Measurements from ENCODE around the gene SPOPL. TPM values are rescaled to one million over a fixed set of nuclear protein-coding genes. Genes with fewer than 3 reads are reported as not detected.

The SPOPL gene
- polyA plus RNA-seq, 1 of the 3 experiments (the other 2 are of a cell fraction), result 4.5 TPM

GRCh38 chr2:138504092-138504491 is 2.5 kb downstream of the SPOPL start:
- Histone ChIP-seq H3F3A (replicated peaks; ENCODE audit: insufficient read depth) (no peaks in the 10 kb centered on the region), H3K79me2 (ENCODE audit: insufficient read depth) (peaks cover 68% of the 10 kb centered on the region), H2AFZ (ENCODE audit: low read depth) (no peak overlapping the region), H3K9me3 (no peaks in the 10 kb centered on the region), H3K4me1 (ENCODE audit: control insufficient read depth in 1 of 2, insufficient read depth in 2 of 2, low read depth in 1 of 2, low read length in 1 of 2) (peaks cover 5 to 10% of the 10 kb centered on the region in 2 experiments; a peak in 2 of 4 replicates), H3K4me2 (peak overlapping the region; percentile 97), H3K36me3 (replicated peaks in 1 of 2; ENCODE audit: control insufficient read depth in 1 of 2, insufficient read depth in 2 of 2, low read length in 1 of 2) (peaks cover 0 to 2% of the 10 kb centered on the region in 2 experiments), H3K9me2 (no peaks in the 10 kb centered on the region), H3K27me3 (ENCODE audit: insufficient read depth) (no peaks in the 10 kb centered on the region), H3K9ac (no peak overlapping the region), H3K27ac (ENCODE audit: low read depth in 2 of 2, low read length in 1 of 2) (no peak overlapping the region), H4K20me1 (ENCODE audit: insufficient read depth) (peaks cover 16% of the 10 kb centered on the region; the same call in 1 of the 2 replicates), H3K4me3 (ENCODE audit: low read depth in 2 of 2, low read length in 1 of 2) (peak overlapping the region in 1 of 2 experiments; percentile 89; a peak in 1 of 4 replicates)
- DNase-seq, result no peak
- ChIA-PET POLR2A (no interaction called here), CTCF (interaction anchor here (0.9 kb wide), 1 partner anchor 31 kb away, joined by 3 read pairs; no protein-coding TSS in a partner anchor)
- TF ChIP-seq EP300 (IDR thresholded peaks at IDR 0.05; ENCODE audit: borderline replicate concordance in 1 of 2, low read depth in 1 of 2, low read length in 1 of 2), result no peak
- TF ChIP-seq ELF1 (IDR thresholded peaks at IDR 0.05), result no peak
- no peak for TF ChIP-seq TCF12 (IDR thresholded peaks at IDR 0.05)
- TF ChIP-seq USF2 (IDR thresholded peaks at IDR 0.05; ENCODE audit: borderline replicate concordance, low read depth, low read length), result no peak
- TF ChIP-seq SIN3A (IDR thresholded peaks at IDR 0.05; ENCODE audit: borderline replicate concordance, low read depth, low read length), result no peak
- TF ChIP-seq CHD2 (IDR thresholded peaks at IDR 0.05; ENCODE audit: low read length, partially characterized antibody), result no peak

- Histone ChIP-seq H3K27me3 (ENCODE audit: insufficient read depth) (no peaks in the 10 kb centered on the region), H3K4me2 (peak overlapping the region; percentile 97; the same call in 1 of the 2 replicates), H4K20me1 (ENCODE audit: insufficient read depth) (peaks cover 16% of the 10 kb centered on the region; the same call in 1 of the 2 replicates), H3K9me3 (no peaks in the 10 kb centered on the region), H3K9ac (no peak overlapping the region), H3K27ac (ENCODE audit: low read depth in 2 of 2, low read length in 1 of 2) (no peak overlapping the region), H3K4me1 (ENCODE audit: control insufficient read depth in 1 of 2, insufficient read depth in 2 of 2, low read depth in 1 of 2, low read length in 1 of 2) (peaks cover 5 to 10% of the 10 kb centered on the region in 2 experiments; a peak in 2 of 4 replicates), H3F3A (replicated peaks; ENCODE audit: insufficient read depth) (no peaks in the 10 kb centered on the region), H3K36me3 (replicated peaks in 1 of 2; ENCODE audit: control insufficient read depth in 1 of 2, insufficient read depth in 2 of 2, low read length in 1 of 2) (peaks cover 0 to 2% of the 10 kb centered on the region in 2 experiments), H3K4me3 (ENCODE audit: low read depth in 2 of 2, low read length in 1 of 2) (no peak overlapping the region; a peak in 1 of 4 replicates), H3K79me2 (ENCODE audit: insufficient read depth) (peaks cover 73% of the 10 kb centered on the region), H2AFZ (ENCODE audit: low read depth) (no peak overlapping the region), H3K9me2 (no peaks in the 10 kb centered on the region)
- TF ChIP-seq USF2 (IDR thresholded peaks at IDR 0.05; ENCODE audit: borderline replicate concordance, low read depth, low read length), result no peak
- TF ChIP-seq GATA2 (CRISPR knock-in tag; IDR thresholded peaks at IDR 0.05), result no peak
- no peak for TF ChIP-seq TAF1 (IDR thresholded peaks at IDR 0.05; ENCODE audit: borderline replicate concordance, low read depth, low read length)
- TF ChIP-seq YY1 (IDR thresholded peaks at IDR 0.05; ENCODE audit: low read depth), result no peak
- no peak for TF ChIP-seq TEAD4 (IDR thresholded peaks at IDR 0.05; ENCODE audit: borderline replicate concordance, insufficient read depth)
- no peak for TF ChIP-seq PBX3 (IDR thresholded peaks at IDR 0.05)
- TF ChIP-seq MAX (IDR thresholded peaks at IDR 0.05; ENCODE audit: low read depth), result no peak
- no peak for TF ChIP-seq FOXJ3 (CRISPR knock-in tag; IDR thresholded peaks at IDR 0.05)
- TF ChIP-seq GABPA (IDR thresholded peaks at IDR 0.05; ENCODE audit: low read depth), result no peak
- TF ChIP-seq SIN3A (IDR thresholded peaks at IDR 0.05; ENCODE audit: borderline replicate concordance, low read depth, low read length), result no peak
- no peak for TF ChIP-seq RFX5 (IDR thresholded peaks at IDR 0.05; ENCODE audit: low read length)
- no peak for TF ChIP-seq NRF1 (IDR thresholded peaks at IDR 0.05; ENCODE audit: low read depth, low read length)
- no peak for TF ChIP-seq TCF12 (IDR thresholded peaks at IDR 0.05)
- no peak for TF ChIP-seq JUND (IDR thresholded peaks at IDR 0.05)
- TF ChIP-seq MXI1 (IDR thresholded peaks at IDR 0.05; ENCODE audit: low read depth, low read length), result no peak
- no peak for DNase-seq
- POLR2A ChIA-PET, result no interaction called here
- CTCF ChIA-PET, result interaction anchor here (0.9 kb wide), 1 partner anchor 31 kb away, joined by 3 read pairs; no protein-coding TSS in a partner anchor
- 86% methylated on average over 2 of the region's 2 CpGs for WGBS (ENCODE audit: low lambda C conversion rate)
Observed at GRCh38 chr2:138504546-138505235, 3.1 kb downstream of the SPOPL start.

All from SK-N-SH (cell line).